Esophagus muscularis mucosa (tissue), 4 donors: ENCODE results near the gene POFUT2. TPM values are rescaled to one million over a fixed set of nuclear protein-coding genes. Genes with fewer than 3 reads are reported as not detected.

Source experiments
- DNase-seq: peaks from one replicate; pipeline ENCODE4 v3.0.0-alpha.2; 2017; ENCODE audit errors: extremely low spot score
- H3K27ac ChIP-seq, 4 donors: fragments of 200-600 bp; sonication (generic); replicated peaks in 1 of 4; 1 replicate in 3 of 4; 2 replicates in 1 of 4; pipeline ENCODE4 v1.5.1; 2016 to 2019; ENCODE audit warnings: mild to moderate bottlenecking in 1 of 4
- H3K27me3 ChIP-seq, 4 donors: fragments of 200-600 bp; sonication (generic); one replicate each; pipeline versions ENCODE4 v1.5.1 to v1.6.0; 2016 to 2019
- H3K36me3 ChIP-seq, 4 donors: fragments of 200-600 bp; sonication (generic); one replicate each; pipeline ENCODE4 v1.5.1; 2016 to 2019
- H3K4me1 ChIP-seq, 4 donors: fragments of 200-600 bp; sonication (generic); one replicate each; pipeline ENCODE4 v1.5.1; 2016 to 2019
- H3K4me3 ChIP-seq, 4 donors: fragments of 200-600 bp; sonication (generic); 1 replicate in 2 of 4; 2 replicates in 2 of 4; pipeline ENCODE4 v1.5.1; 2016 to 2019; ENCODE audit warnings: mild to moderate bottlenecking in 4 of 4, moderate library complexity in 1 of 4
- H3K9me3 ChIP-seq, 4 donors: fragments of 200-600 bp; sonication (generic); 1 replicate in 3 of 4; 2 replicates in 1 of 4; pipeline ENCODE4 v1.5.1; 2016 to 2019
- CTCF ChIP-seq, 3 experiments: fragments of 200-600 bp in 2 of 3; fragments of 450-650 bp in 1 of 3; sonication (generic) in 2 of 3; IDR thresholded peaks; one replicate each; pipeline ENCODE4 v1.5.1; 2017 to 2019; ENCODE audit warnings: antibody characterized with exemption in 3 of 3, mild to moderate bottlenecking in 2 of 3, moderate library complexity in 1 of 3
- EP300 ChIP-seq: sonication (generic); formaldehyde crosslinking; IDR thresholded peaks from one replicate; pipeline ENCODE4 v1.6.1; 2017; ENCODE audit warnings: antibody characterized with exemption
- POLR2A ChIP-seq: fragments of 450-650 bp; IDR thresholded peaks from one replicate; pipeline ENCODE4 v1.6.1; 2017; ENCODE audit warnings: antibody characterized with exemption, moderate library complexity, mild to moderate bottlenecking, low read depth
- POLR2AphosphoS5 ChIP-seq, 2 donors: sonication (generic); formaldehyde crosslinking; IDR thresholded peaks; one replicate each; pipeline ENCODE4 v1.6.1; 2017; ENCODE audit warnings: antibody characterized with exemption in 2 of 2
- WGBS: methylation state at CpG from one replicate; pipeline ENCODE4 v1.1.5; 2018; 5-methylcytosine and 5-hydroxymethylcytosine counted together
- intact Hi-C: fragments of 100-400 bp; cut with DNase I; formaldehyde crosslinking; loops from one replicate; pipeline ENCODE4 v1.15.1; 2023
- total RNA-seq, 4 donors: library from RNA; depleted of rRNA; stranded (reverse); fragments of >200 nt; gene quantifications; one replicate each; pipeline versions ENCODE4 v1.1.0 to v1.2.1, GENCODE V29; 2016

POFUT2 gene
- total RNA-seq, 4 donors from 2014 or later: 15.8 to 21.6 (median 18.7) TPM

GRCh38 chr21:45262041-45262581 lies 25.6 kb downstream of the POFUT2 start:
- H3K9me3 ChIP-seq: no peaks in the 10 kb centered on the region
- no peak overlapping the region for H3K27ac ChIP-seq
- no peak overlapping the region for H3K4me3 ChIP-seq
- peak; percentile 74 for DNase-seq
- intact Hi-C loops: no loop called here
- no peaks in the 10 kb centered on the region for H3K4me1 ChIP-seq
- H3K36me3 ChIP-seq: peaks cover 20 to 49% (median 44%) of the 10 kb centered on the region in 4 donors
- peaks cover 0 to 10% (median 0%) of the 10 kb centered on the region in 4 donors for H3K27me3 ChIP-seq
- TF ChIP-seq EP300 (no peak), POLR2AphosphoS5 (IDR thresholded peaks at IDR 0.05) (no peak), CTCF (IDR thresholded peaks at IDR 0.05) (no peak), POLR2A (no peak)
- WGBS: 96% methylated on average over 7 of the region's 7 CpGs

- TF ChIP-seq EP300 (no peak), POLR2AphosphoS5 (IDR thresholded peaks at IDR 0.05) (no peak), POLR2A (no peak)
- intact Hi-C loops: no loop called here
- 87% methylated on average over 10 of the region's 10 CpGs for WGBS
- peaks cover 0 to 20% (median 0%) of the 10 kb centered on the region in 4 donors for H3K27me3 ChIP-seq
- H3K4me1 ChIP-seq: no peaks in the 10 kb centered on the region
- H3K27ac ChIP-seq: no peak overlapping the region
- DNase-seq: peak; percentile 57
- H3K4me3 ChIP-seq: no peak overlapping the region
- peaks cover 10 to 39% (median 33%) of the 10 kb centered on the region in 4 donors for H3K36me3 ChIP-seq
- H3K9me3 ChIP-seq: no peaks in the 10 kb centered on the region
Observed at GRCh38 chr21:45261093-45261492, 26.6 kb downstream of the POFUT2 start.

- TF ChIP-seq POLR2A (no peak), CTCF (IDR thresholded peaks at IDR 0.05) (no peak), EP300 (no peak), POLR2AphosphoS5 (IDR thresholded peaks at IDR 0.05) (no peak)
- 63% methylated on average over 3 of the region's 5 CpGs for WGBS
- intact Hi-C loops: no loop called here
Observed at GRCh38 chr21:45260191-45260825, 27.4 kb downstream of the POFUT2 start.

GRCh38 chr21:45259206-45259840 lies 28.4 kb downstream of the POFUT2 start:
- peak; percentile 72 for DNase-seq
- WGBS: 79% methylated on average over 17 of the region's 17 CpGs
- Histone ChIP-seq H3K36me3 (peaks cover 0 to 21% (median 16%) of the 10 kb centered on the region in 4 donors), H3K27ac (no peak overlapping the region), H3K27me3 (peaks cover 0 to 38% (median 3%) of the 10 kb centered on the region in 4 donors), H3K4me3 (no peak overlapping the region), H3K4me1 (no peaks in the 10 kb centered on the region), H3K9me3 (no peaks in the 10 kb centered on the region)
- intact Hi-C loops: no loop called here
- TF ChIP-seq EP300 (no peak), POLR2AphosphoS5 (IDR thresholded peaks at IDR 0.05) (no peak), CTCF (IDR thresholded peaks at IDR 0.05) (no peak), POLR2A (no peak)

More at GRCh38 chr21:45260191-45260825, 27.4 kb downstream of the POFUT2 start:
- DNase-seq: peak; percentile 37
- H3K27ac ChIP-seq: no peak overlapping the region
- no peaks in the 10 kb centered on the region for H3K4me1 ChIP-seq
- peaks cover 0 to 28% (median 0%) of the 10 kb centered on the region in 4 donors for H3K27me3 ChIP-seq
- H3K4me3 ChIP-seq: no peak overlapping the region
- peaks cover 9 to 31% (median 25%) of the 10 kb centered on the region in 4 donors for H3K36me3 ChIP-seq
- H3K9me3 ChIP-seq: no peaks in the 10 kb centered on the region

GRCh38 chr21:45258466-45258865 lies 29.2 kb downstream of the POFUT2 start:
- WGBS: 67% methylated on average over 17 of the region's 19 CpGs
- Histone ChIP-seq H3K4me3 (no peak overlapping the region), H3K4me1 (no peaks in the 10 kb centered on the region), H3K27ac (no peak overlapping the region), H3K36me3 (peaks cover 0 to 13% (median 7%) of the 10 kb centered on the region in 4 donors), H3K9me3 (no peaks in the 10 kb centered on the region), H3K27me3 (peaks cover 0 to 42% (median 4%) of the 10 kb centered on the region in 4 donors)
- intact Hi-C loops: no loop called here
- TF ChIP-seq POLR2AphosphoS5 (IDR thresholded peaks at IDR 0.05) (no peak), POLR2A (no peak)
- peak; percentile 53 for DNase-seq
